Measurements from ENCODE around the gene SERPING1.

Gene SERPING1

GRCh38 chr11:57596266-57596885 is 1.1 kb upstream of the SERPING1 start:
- POLR2A ChIA-PET: no interaction called here
- DNase-seq: no peak
- CTCF ChIA-PET: interaction anchor here (0.9 to 7.6 kb wide), 7 partner anchors 8 to 44 kb away, joined by 3 to 64 read pairs (median 11); partner anchors contain the start of gene UBE2L6
- Histone ChIP-seq H3K4me1 (ENCODE audit: control extremely low read depth in 1 of 4, control insufficient read depth in 4 of 4, insufficient read depth in 4 of 4, low read length in 3 of 4) (peaks cover 0 to 26% (median 23%) of the 10 kb centered on the region in 4 experiments), H3K27ac (ENCODE audit: insufficient read depth in 1 of 2, low read depth in 1 of 2, low read length in 2 of 2, poor library complexity in 1 of 2, severe bottlenecking in 2 of 2) (no peak overlapping the region), H3K9me3 (ENCODE audit: control extremely low read depth in 1 of 5, control insufficient read depth in 4 of 5, insufficient read depth in 2 of 5, low read depth in 1 of 5, low read length in 4 of 5) (no peaks in the 10 kb centered on the region), H3K27me3 (replicated peaks in 2 of 5; ENCODE audit: control insufficient read depth in 4 of 5, insufficient read depth in 5 of 5, low read length in 4 of 5) (no peaks in the 10 kb centered on the region), H3K36me3 (ENCODE audit: control insufficient read depth in 4 of 4, insufficient read depth in 4 of 4, low read length in 3 of 4) (peaks cover 0 to 3% (median 1%) of the 10 kb centered on the region in 4 experiments), H3K4me3 (ENCODE audit: control insufficient read depth in 1 of 7, extremely low read depth in 1 of 7, insufficient read depth in 4 of 7, low read depth in 2 of 7, low read length in 6 of 7) (no peak overlapping the region)
- 96% methylated on average over 3 of the region's 5 CpGs for WGBS (ENCODE audit: insufficient coverage)

- H3K4me1 ChIP-seq (ENCODE audit: control extremely low read depth in 1 of 4, control insufficient read depth in 4 of 4, insufficient read depth in 4 of 4, low read length in 3 of 4): peaks cover 0 to 26% (median 24%) of the 10 kb centered on the region in 4 experiments
- H3K9me3 ChIP-seq (ENCODE audit: control extremely low read depth in 1 of 5, control insufficient read depth in 4 of 5, insufficient read depth in 2 of 5, low read depth in 1 of 5, low read length in 4 of 5): no peaks in the 10 kb centered on the region
- 0% methylated on average over 27 of the region's 33 CpGs for WGBS (ENCODE audit: insufficient coverage)
- H3K4me3 ChIP-seq (ENCODE audit: control insufficient read depth in 1 of 7, extremely low read depth in 1 of 7, insufficient read depth in 4 of 7, low read depth in 2 of 7, low read length in 6 of 7): peak overlapping the region; percentile 28 to 81 (median 70)
- no peak overlapping the region for H3K27ac ChIP-seq (ENCODE audit: insufficient read depth in 1 of 2, low read depth in 1 of 2, low read length in 2 of 2, poor library complexity in 1 of 2, severe bottlenecking in 2 of 2)
- ChIA-PET POLR2A (no interaction called here), CTCF (interaction anchor here (0.9 to 7.6 kb wide), 9 partner anchors 17 to 46 kb away, joined by 3 to 64 read pairs (median 4); partner anchors contain the start of gene UBE2L6)
- peaks cover 0 to 8% (median 3%) of the 10 kb centered on the region in 4 experiments for H3K36me3 ChIP-seq (ENCODE audit: control insufficient read depth in 4 of 4, insufficient read depth in 4 of 4, low read length in 3 of 4)
- DNase-seq: peak in 2 of 3 donors; percentile 24 to 31
- no peaks in the 10 kb centered on the region for H3K27me3 ChIP-seq (replicated peaks in 2 of 5; ENCODE audit: control insufficient read depth in 4 of 5, insufficient read depth in 5 of 5, low read length in 4 of 5)
Observed at GRCh38 chr11:57597916-57598830, 688 bp downstream of the SERPING1 start.

GRCh38 chr11:57598831-57599155 is 1.3 kb downstream of the SERPING1 start:
- H3K9me3 ChIP-seq (ENCODE audit: control extremely low read depth in 1 of 5, control insufficient read depth in 4 of 5, insufficient read depth in 2 of 5, low read depth in 1 of 5, low read length in 4 of 5): no peaks in the 10 kb centered on the region
- no peaks in the 10 kb centered on the region for H3K27me3 ChIP-seq (replicated peaks in 2 of 5; ENCODE audit: control insufficient read depth in 4 of 5, insufficient read depth in 5 of 5, low read length in 4 of 5)
- H3K27ac ChIP-seq (ENCODE audit: insufficient read depth in 1 of 2, low read depth in 1 of 2, low read length in 2 of 2, poor library complexity in 1 of 2, severe bottlenecking in 2 of 2): no peak overlapping the region
- 52% methylated on average over 4 of the region's 5 CpGs for WGBS (ENCODE audit: insufficient coverage)
- H3K4me1 ChIP-seq (ENCODE audit: control extremely low read depth in 1 of 4, control insufficient read depth in 4 of 4, insufficient read depth in 4 of 4, low read length in 3 of 4): peaks cover 0 to 30% (median 26%) of the 10 kb centered on the region in 4 experiments
- CTCF ChIA-PET: interaction anchor here (0.9 to 7.6 kb wide), 7 partner anchors 20 to 45 kb away, joined by 3 to 64 read pairs (median 4); partner anchors contain the start of gene UBE2L6
- DNase-seq: no peak
- peaks cover 0 to 8% (median 3%) of the 10 kb centered on the region in 4 experiments for H3K36me3 ChIP-seq (ENCODE audit: control insufficient read depth in 4 of 4, insufficient read depth in 4 of 4, low read length in 3 of 4)
- peak overlapping the region; percentile 28 to 81 (median 70) for H3K4me3 ChIP-seq (ENCODE audit: control insufficient read depth in 1 of 7, extremely low read depth in 1 of 7, insufficient read depth in 4 of 7, low read depth in 2 of 7, low read length in 6 of 7)
- POLR2A ChIA-PET: no interaction called here

- ChIA-PET CTCF (interaction anchor here (0.9 to 7.6 kb wide), 8 partner anchors 11 to 45 kb away, joined by 3 to 64 read pairs (median 4); partner anchors contain the start of gene UBE2L6), POLR2A (no interaction called here)
- no peak for DNase-seq
- Histone ChIP-seq H3K27ac (ENCODE audit: insufficient read depth in 1 of 2, low read depth in 1 of 2, low read length in 2 of 2, poor library complexity in 1 of 2, severe bottlenecking in 2 of 2) (no peak overlapping the region), H3K4me1 (ENCODE audit: control extremely low read depth in 1 of 4, control insufficient read depth in 4 of 4, insufficient read depth in 4 of 4, low read length in 3 of 4) (peaks cover 0 to 36% (median 31%) of the 10 kb centered on the region in 4 experiments), H3K9me3 (ENCODE audit: control extremely low read depth in 1 of 5, control insufficient read depth in 4 of 5, insufficient read depth in 2 of 5, low read depth in 1 of 5, low read length in 4 of 5) (no peaks in the 10 kb centered on the region), H3K27me3 (replicated peaks in 2 of 5; ENCODE audit: control insufficient read depth in 4 of 5, insufficient read depth in 5 of 5, low read length in 4 of 5) (no peaks in the 10 kb centered on the region), H3K4me3 (ENCODE audit: control insufficient read depth in 1 of 7, extremely low read depth in 1 of 7, insufficient read depth in 4 of 7, low read depth in 2 of 7, low read length in 6 of 7) (peak overlapping the region in 5 of 7 experiments; percentile 30 to 81 (median 63)), H3K36me3 (ENCODE audit: control insufficient read depth in 4 of 4, insufficient read depth in 4 of 4, low read length in 3 of 4) (peaks cover 0 to 8% (median 3%) of the 10 kb centered on the region in 4 experiments)
- 40% methylated on average over 1 of the region's 2 CpGs for WGBS (ENCODE audit: insufficient coverage)
Observed at GRCh38 chr11:57599381-57599780, 1.9 kb downstream of the SERPING1 start.

GRCh38 chr11:57601297-57601696 is 3.8 kb downstream of the SERPING1 start:
- Histone ChIP-seq H3K27ac (ENCODE audit: insufficient read depth in 1 of 2, low read depth in 1 of 2, low read length in 2 of 2, poor library complexity in 1 of 2, severe bottlenecking in 2 of 2) (no peak overlapping the region), H3K36me3 (ENCODE audit: control insufficient read depth in 4 of 4, insufficient read depth in 4 of 4, low read length in 3 of 4) (peaks cover 0 to 17% (median 8%) of the 10 kb centered on the region in 4 experiments), H3K4me1 (ENCODE audit: control extremely low read depth in 1 of 4, control insufficient read depth in 4 of 4, insufficient read depth in 4 of 4, low read length in 3 of 4) (peaks cover 0 to 44% (median 37%) of the 10 kb centered on the region in 4 experiments), H3K27me3 (replicated peaks in 2 of 5; ENCODE audit: control insufficient read depth in 4 of 5, insufficient read depth in 5 of 5, low read length in 4 of 5) (no peaks in the 10 kb centered on the region), H3K4me3 (ENCODE audit: control insufficient read depth in 1 of 7, extremely low read depth in 1 of 7, insufficient read depth in 4 of 7, low read depth in 2 of 7, low read length in 6 of 7) (no peak overlapping the region), H3K9me3 (ENCODE audit: control extremely low read depth in 1 of 5, control insufficient read depth in 4 of 5, insufficient read depth in 2 of 5, low read depth in 1 of 5, low read length in 4 of 5) (no peaks in the 10 kb centered on the region)
- ChIA-PET POLR2A (interaction anchor here (0.6 kb wide), 1 partner anchor 314 kb away, joined by 4 read pairs; no protein-coding TSS in a partner anchor), CTCF (interaction anchor here (1.1 to 7.6 kb wide), 5 partner anchors 11 to 43 kb away, joined by 3 to 64 read pairs (median 4); partner anchors contain the start of gene UBE2L6)
- DNase-seq: no peak
- WGBS (ENCODE audit: insufficient coverage): 100% methylated on average over 3 of the region's 3 CpGs

GRCh38 chr11:57604296-57605027 is 7.0 kb downstream of the SERPING1 start:
- H3K9me3 ChIP-seq (ENCODE audit: control extremely low read depth in 1 of 5, control insufficient read depth in 4 of 5, insufficient read depth in 2 of 5, low read depth in 1 of 5, low read length in 4 of 5): no peaks in the 10 kb centered on the region
- ChIA-PET CTCF (interaction anchor here (0.6 to 7.3 kb wide), 20 partner anchors 9 to 263 kb away, joined by 3 to 105 read pairs (median 5); partner anchors contain the start of genes SLC43A1 and UBE2L6), POLR2A (interaction anchor here (1.2 kb wide), 1 partner anchor 35 kb away, joined by 3 read pairs; no protein-coding TSS in a partner anchor)
- peak; percentile 48 to 83 (median 73) for DNase-seq
- no peaks in the 10 kb centered on the region for H3K27me3 ChIP-seq (replicated peaks in 2 of 5; ENCODE audit: control insufficient read depth in 4 of 5, insufficient read depth in 5 of 5, low read length in 4 of 5)
- H3K4me3 ChIP-seq (ENCODE audit: control insufficient read depth in 1 of 7, extremely low read depth in 1 of 7, insufficient read depth in 4 of 7, low read depth in 2 of 7, low read length in 6 of 7): peak overlapping the region in 3 of 7 experiments; percentile 28 to 51 (median 45)
- H3K36me3 ChIP-seq (ENCODE audit: control insufficient read depth in 4 of 4, insufficient read depth in 4 of 4, low read length in 3 of 4): peaks cover 3 to 24% (median 13%) of the 10 kb centered on the region in 4 experiments
- WGBS (ENCODE audit: insufficient coverage): 50% methylated on average over 2 of the region's 8 CpGs
- peaks cover 0 to 22% (median 15%) of the 10 kb centered on the region in 4 experiments for H3K4me1 ChIP-seq (ENCODE audit: control extremely low read depth in 1 of 4, control insufficient read depth in 4 of 4, insufficient read depth in 4 of 4, low read length in 3 of 4)
- H3K27ac ChIP-seq (ENCODE audit: insufficient read depth in 1 of 2, low read depth in 1 of 2, low read length in 2 of 2, poor library complexity in 1 of 2, severe bottlenecking in 2 of 2): peak overlapping the region in 1 of 2 experiments; percentile 66

All from common myeloid progenitor, CD34-positive (primary cell).